ENCODE results near the gene DENND4B.
"Not testable (repeated sequence)": the region's sequence is repeated elsewhere in the genome, so short reads cannot be mapped to it uniquely, and the experiment has no call there.

Gene DENND4B

GRCh38 chr1:153946622-153947241, at the start of gene DENND4B:
DENND4B (minus strand) TSS chr1:153946718; CDS start chr1:153944374, 2,344 bp downstream.
- peak; percentile 53 for DNase-seq

- no peak for DNase-seq
These were observed 49.1 kb upstream of the DENND4B start for GRCh38 chr1:153995640-153996039.

GRCh38 chr1:153995202-153995601, 48.7 kb upstream of the DENND4B start:
- DNase-seq = no peak

GRCh38 chr1:153991806-153992205, 45.3 kb upstream of the DENND4B start:
- DNase-seq = no peak

- DNase-seq = no peak
These were observed 44.7 kb upstream of the DENND4B start for GRCh38 chr1:153991151-153991630.

- peak; percentile 97 for DNase-seq
These were observed 44.1 kb upstream of the DENND4B start, which contains the start of gene RPS27 for GRCh38 chr1:153990468-153991150. RPS27 (plus strand) TSS chr1:153990762; CDS start chr1:153990797, 35 bp downstream.

- no peak for DNase-seq
These were observed 41.1 kb upstream of the DENND4B start for GRCh38 chr1:153987621-153988020.

GRCh38 chr1:153985941-153986761, 39.6 kb upstream of the DENND4B start, which contains the start of gene RAB13:
RAB13 (minus strand) TSS chr1:153986339; CDS start chr1:153986236, 103 bp downstream.
- peak; percentile 65 for DNase-seq

- no peak for DNase-seq
These were observed 38.9 kb upstream of the DENND4B start for GRCh38 chr1:153985341-153985912.

GRCh38 chr1:153984123-153984894, 37.8 kb upstream of the DENND4B start:
- no peak for DNase-seq

GRCh38 chr1:153981735-153982134, 35.2 kb upstream of the DENND4B start:
- DNase-seq = not testable (repeated sequence)

- DNase-seq = not testable (repeated sequence)
These were observed 32.6 kb upstream of the DENND4B start for GRCh38 chr1:153979091-153979490.

GRCh38 chr1:153978274-153978909, 31.9 kb upstream of the DENND4B start:
- no peak for DNase-seq

GRCh38 chr1:153977250-153978240, 31.0 kb upstream of the DENND4B start, which contains the start of gene JTB:
JTB (minus strand) TSS chr1:153977674; CDS start chr1:153977252, 422 bp downstream.
- peak; percentile 67 for DNase-seq

GRCh38 chr1:153976819-153977249, 30.3 kb upstream of the DENND4B start:
- DNase-seq = no peak

GRCh38 chr1:153973525-153973924, 27.0 kb upstream of the DENND4B start:
- DNase-seq = no peak

GRCh38 chr1:153973071-153973470, 26.6 kb upstream of the DENND4B start:
- no peak for DNase-seq

GRCh38 chr1:153970346-153970745, 23.8 kb upstream of the DENND4B start:
- DNase-seq = no peak

GRCh38 chr1:153968972-153969371, 22.5 kb upstream of the DENND4B start:
- DNase-seq = no peak

- DNase-seq = peak; percentile 36
These were observed 21.9 kb upstream of the DENND4B start for GRCh38 chr1:153968408-153968807.

Data from NCI-H748 treated with DMSO at 0.1 percent for 48 hours (cell line).